Astrocyte of the cerebellum (primary cell): ENCODE data around the gene KRT9.

ENCODE experiments used
- DNase-seq: peaks from one replicate; pipeline ENCODE4 v3.0.0-alpha.2; 2011; ENCODE audit warnings: low read depth
- H3K4me3 ChIP-seq: 2 replicates; pipeline ENCODE4 v1.5.1; 2011; ENCODE audit warnings: mild to moderate bottlenecking, low read depth, low read length, moderate library complexity
- CTCF ChIP-seq: IDR thresholded peaks from 2 replicates; pipeline ENCODE4 v1.5.1; 2012; ENCODE audit warnings: low read length, low read depth, moderate library complexity, mild to moderate bottlenecking; ENCODE audit errors: missing control alignments
- in situ Hi-C: cut with HindIII; loops from 2 replicates; pipeline ENCODE4 v1.10.0; 2017; ENCODE audit warnings: low sequenced_read_pairs

Gene KRT9

GRCh38 chr17:41532947-41533570, 38.8 kb downstream of the KRT9 start:
- in situ Hi-C loops = no loop called here
- H3K4me3 ChIP-seq = no peak overlapping the region
- DNase-seq = no peak
- no peak for TF ChIP-seq CTCF

- in situ Hi-C loops = no loop called here
- H3K4me3 ChIP-seq = no peak overlapping the region
- DNase-seq = no peak
- TF ChIP-seq CTCF = no peak
Observed at GRCh38 chr17:41531993-41532392, 39.9 kb downstream of the KRT9 start.

- no peak for TF ChIP-seq CTCF
- peak; percentile 32 for DNase-seq
- in situ Hi-C loops = no loop called here
- no peak overlapping the region for H3K4me3 ChIP-seq
Observed at GRCh38 chr17:41530062-41531048, 41.5 kb downstream of the KRT9 start.

- in situ Hi-C loops = no loop called here
- DNase-seq = no peak
- no peak overlapping the region for H3K4me3 ChIP-seq
- no peak for TF ChIP-seq CTCF
Observed at GRCh38 chr17:41529491-41529915, 42.4 kb downstream of the KRT9 start.

- DNase-seq = no peak
- in situ Hi-C loops = no loop called here
- no peak for TF ChIP-seq CTCF
- H3K4me3 ChIP-seq = no peak overlapping the region
Observed at GRCh38 chr17:41528959-41529353, 42.9 kb downstream of the KRT9 start.

- no peak for DNase-seq
- in situ Hi-C loops = no loop called here
- TF ChIP-seq CTCF = no peak
- peak overlapping the region; percentile 27 for H3K4me3 ChIP-seq
Observed at GRCh38 chr17:41527063-41528023, 44.5 kb downstream of the KRT9 start.
